IgD-negative memory B cell (primary cell): Measurements from ENCODE around the gene IL16. TPM values are rescaled to one million over a fixed set of nuclear protein-coding genes. Genes with fewer than 3 reads are reported as not detected.
A peak's percentile ranks its signal among the peaks of the same experiment; 100 is the strongest.

Source experiments
- H3K27ac Mint-ChIP-seq, 3 donors: one replicate each; pipeline ENCODE4 v1.8.0; 2020 to 2022; ENCODE audit warnings: mild to moderate bottlenecking in 3 of 3, mixed read lengths in 3 of 3, moderate library complexity in 1 of 3
- H3K27me3 Mint-ChIP-seq: one replicate; pipeline ENCODE4 v1.8.0; 2021; ENCODE audit warnings: mixed read lengths
- H3K36me3 Mint-ChIP-seq: one replicate; pipeline ENCODE4 v1.8.0; 2020; ENCODE audit warnings: mild to moderate bottlenecking, mixed read lengths
- H3K4me1 Mint-ChIP-seq, 3 donors: one replicate each; pipeline ENCODE4 v1.8.0; 2020 to 2022; ENCODE audit warnings: mixed read lengths in 3 of 3, mild to moderate bottlenecking in 1 of 3
- H3K4me3 Mint-ChIP-seq, 4 donors: one replicate each; pipeline ENCODE4 v1.8.0; 2020 to 2022; ENCODE audit warnings: mild to moderate bottlenecking in 4 of 4, mixed read lengths in 4 of 4, moderate library complexity in 3 of 4
- H3K9me3 Mint-ChIP-seq, 3 donors: one replicate each; pipeline ENCODE4 v1.8.0; 2020 to 2021; ENCODE audit warnings: mixed read lengths in 3 of 3, mild to moderate bottlenecking in 1 of 3
- polyA plus RNA-seq: library from polyadenylated mRNA; unstranded; fragments of 300-500 nt; fragmentation: Illumina TruSeq; gene quantifications from one replicate; pipeline ENCODE4 v1.2.3, GENCODE V29; 2021

IL16 gene
- polyA plus RNA-seq, 1 donor from 2014 or later = 301 TPM

GRCh38 chr15:81278306-81279029 lies 81.8 kb downstream of the IL16 start:
- peaks cover 5% of the 10 kb centered on the region for H3K36me3 Mint-ChIP-seq
- peak overlapping the region in 1 of 3 donors; percentile 78 for H3K27ac Mint-ChIP-seq
- peaks cover 0 to 8% (median 8%) of the 10 kb centered on the region in 3 donors for H3K9me3 Mint-ChIP-seq
- H3K4me1 Mint-ChIP-seq = peaks cover 10 to 16% (median 11%) of the 10 kb centered on the region in 3 donors
- no peak overlapping the region for H3K4me3 Mint-ChIP-seq
- H3K27me3 Mint-ChIP-seq = no peaks in the 10 kb centered on the region

- Mint-ChIP-seq H3K36me3 (peaks cover 5% of the 10 kb centered on the region), H3K27me3 (no peaks in the 10 kb centered on the region), H3K4me3 (peak overlapping the region in 1 of 4 donors; percentile 29), H3K27ac (peak overlapping the region in 2 of 3 donors; percentile 27 to 59), H3K4me1 (peaks cover 17 to 24% (median 17%) of the 10 kb centered on the region in 3 donors), H3K9me3 (peaks cover 0 to 8% (median 8%) of the 10 kb centered on the region in 3 donors)
Observed at GRCh38 chr15:81279621-81280485, 83.2 kb downstream of the IL16 start.

GRCh38 chr15:81280696-81281455 lies 84.2 kb downstream of the IL16 start:
- peaks cover 24 to 26% (median 25%) of the 10 kb centered on the region in 3 donors for H3K4me1 Mint-ChIP-seq
- peak overlapping the region in 1 of 3 donors; percentile 13 for H3K27ac Mint-ChIP-seq
- peaks cover 0 to 8% (median 8%) of the 10 kb centered on the region in 3 donors for H3K9me3 Mint-ChIP-seq
- H3K27me3 Mint-ChIP-seq = no peaks in the 10 kb centered on the region
- peaks cover 5% of the 10 kb centered on the region for H3K36me3 Mint-ChIP-seq
- H3K4me3 Mint-ChIP-seq = no peak overlapping the region

GRCh38 chr15:81281456-81281735 lies 84.7 kb downstream of the IL16 start:
- Mint-ChIP-seq H3K36me3 (peaks cover 5% of the 10 kb centered on the region), H3K27me3 (no peaks in the 10 kb centered on the region), H3K27ac (no peak overlapping the region), H3K4me3 (no peak overlapping the region), H3K4me1 (peaks cover 24 to 27% (median 27%) of the 10 kb centered on the region in 3 donors), H3K9me3 (peaks cover 0 to 8% (median 8%) of the 10 kb centered on the region in 3 donors)

GRCh38 chr15:81281766-81282605 lies 85.3 kb downstream of the IL16 start:
- no peak overlapping the region for H3K4me3 Mint-ChIP-seq
- peaks cover 4% of the 10 kb centered on the region for H3K36me3 Mint-ChIP-seq
- H3K27me3 Mint-ChIP-seq = no peaks in the 10 kb centered on the region
- H3K9me3 Mint-ChIP-seq = peaks cover 0 to 4% (median 3%) of the 10 kb centered on the region in 3 donors
- peak overlapping the region in 2 of 3 donors; percentile 1 to 76 for H3K27ac Mint-ChIP-seq
- H3K4me1 Mint-ChIP-seq = peaks cover 28 to 33% (median 29%) of the 10 kb centered on the region in 3 donors

GRCh38 chr15:81282606-81282895 lies 85.9 kb downstream of the IL16 start:
- peak overlapping the region in 1 of 3 donors; percentile 76 for H3K27ac Mint-ChIP-seq
- H3K36me3 Mint-ChIP-seq = peaks cover 1% of the 10 kb centered on the region

GRCh38 chr15:81282911-81283310 lies 86.2 kb downstream of the IL16 start:
- Mint-ChIP-seq H3K27ac (no peak overlapping the region), H3K9me3 (no peaks in the 10 kb centered on the region), H3K4me3 (no peak overlapping the region), H3K4me1 (peaks cover 35 to 39% (median 38%) of the 10 kb centered on the region in 3 donors), H3K27me3 (no peaks in the 10 kb centered on the region), H3K36me3 (no peaks in the 10 kb centered on the region)

More at GRCh38 chr15:81282606-81282895, 85.9 kb downstream of the IL16 start:
- Mint-ChIP-seq H3K4me3 (no peak overlapping the region), H3K27me3 (no peaks in the 10 kb centered on the region), H3K4me1 (peaks cover 32 to 35% (median 35%) of the 10 kb centered on the region in 3 donors), H3K9me3 (peaks cover 0 to 2% (median 2%) of the 10 kb centered on the region in 3 donors)

- peak overlapping the region; percentile 68 to 88 (median 78) for H3K4me3 Mint-ChIP-seq
- no peaks in the 10 kb centered on the region for H3K27me3 Mint-ChIP-seq
Observed at GRCh38 chr15:81284256-81285031, 87.8 kb downstream of the IL16 start.

GRCh38 chr15:81285461-81285860 lies 88.8 kb downstream of the IL16 start:
- H3K27me3 Mint-ChIP-seq = no peaks in the 10 kb centered on the region
- peak overlapping the region; percentile 96 to 98 (median 97) for H3K27ac Mint-ChIP-seq
- peaks cover 0 to 4% (median 1%) of the 10 kb centered on the region in 3 donors for H3K9me3 Mint-ChIP-seq
- peak overlapping the region; percentile 68 to 88 (median 83) for H3K4me3 Mint-ChIP-seq
- no peaks in the 10 kb centered on the region for H3K36me3 Mint-ChIP-seq
- H3K4me1 Mint-ChIP-seq = peaks cover 46 to 58% (median 53%) of the 10 kb centered on the region in 3 donors

More at GRCh38 chr15:81284256-81285031, 87.8 kb downstream of the IL16 start:
- no peaks in the 10 kb centered on the region for H3K36me3 Mint-ChIP-seq
- peaks cover 43 to 52% (median 47%) of the 10 kb centered on the region in 3 donors for H3K4me1 Mint-ChIP-seq
- peak overlapping the region; percentile 96 to 98 (median 97) for H3K27ac Mint-ChIP-seq
- H3K9me3 Mint-ChIP-seq = peaks cover 0 to 4% (median 1%) of the 10 kb centered on the region in 3 donors

GRCh38 chr15:81286621-81287121 lies 90.0 kb downstream of the IL16 start:
- Mint-ChIP-seq H3K27ac (peak overlapping the region; percentile 96 to 98 (median 97)), H3K9me3 (peaks cover 0 to 4% (median 1%) of the 10 kb centered on the region in 3 donors), H3K27me3 (no peaks in the 10 kb centered on the region), H3K4me1 (peaks cover 46 to 66% (median 60%) of the 10 kb centered on the region in 3 donors), H3K36me3 (no peaks in the 10 kb centered on the region), H3K4me3 (peak overlapping the region; percentile 61 to 88 (median 83))

GRCh38 chr15:81288040-81288439 lies 91.4 kb downstream of the IL16 start:
- H3K4me3 Mint-ChIP-seq = peak overlapping the region in 3 of 4 donors; percentile 44 to 80 (median 75)
- H3K4me1 Mint-ChIP-seq = peaks cover 51 to 71% (median 66%) of the 10 kb centered on the region in 3 donors
- H3K36me3 Mint-ChIP-seq = no peaks in the 10 kb centered on the region
- no peaks in the 10 kb centered on the region for H3K27me3 Mint-ChIP-seq
- peaks cover 0 to 4% (median 1%) of the 10 kb centered on the region in 3 donors for H3K9me3 Mint-ChIP-seq
- H3K27ac Mint-ChIP-seq = peak overlapping the region; percentile 96 to 98 (median 97)

GRCh38 chr15:81288616-81289015 lies 91.9 kb downstream of the IL16 start:
- Mint-ChIP-seq H3K27ac (peak overlapping the region; percentile 92 to 97 (median 96)), H3K9me3 (peaks cover 0 to 4% (median 1%) of the 10 kb centered on the region in 3 donors), H3K27me3 (no peaks in the 10 kb centered on the region), H3K36me3 (no peaks in the 10 kb centered on the region), H3K4me1 (peaks cover 51 to 71% (median 66%) of the 10 kb centered on the region in 3 donors), H3K4me3 (peak overlapping the region; percentile 7 to 80 (median 37))

- H3K4me1 Mint-ChIP-seq = peaks cover 51 to 72% (median 63%) of the 10 kb centered on the region in 3 donors
- peak overlapping the region; percentile 8 to 96 (median 26) for H3K27ac Mint-ChIP-seq
- no peaks in the 10 kb centered on the region for H3K27me3 Mint-ChIP-seq
Observed at GRCh38 chr15:81289910-81290309, 93.2 kb downstream of the IL16 start.

More at GRCh38 chr15:81289910-81290309, 93.2 kb downstream of the IL16 start:
- Mint-ChIP-seq H3K9me3 (peaks cover 0 to 4% (median 1%) of the 10 kb centered on the region in 3 donors), H3K4me3 (peak overlapping the region in 3 of 4 donors; percentile 19 to 49 (median 31)), H3K36me3 (no peaks in the 10 kb centered on the region)
